GM19099 (cell line): ENCODE measurements around the gene SZT2.

ENCODE experiments used
- POLR2A ChIP-seq: IDR thresholded peaks from 3 replicates; pipeline ENCODE4 v1.6.1; 2011; ENCODE audit warnings: low read depth; ENCODE audit not compliant: insufficient read length; ENCODE audit errors: extremely low read depth

SZT2 gene

GRCh38 chr1:43495204-43495603 is 105.5 kb downstream of the SZT2 start:
- TF ChIP-seq POLR2A: no peak

GRCh38 chr1:43499898-43500297 is 110.2 kb downstream of the SZT2 start:
- TF ChIP-seq POLR2A: no peak

- TF ChIP-seq POLR2A: no peak
Observed at GRCh38 chr1:43503534-43503933, 113.8 kb downstream of the SZT2 start.
